IPS-20b (cell line): ENCODE measurements around the gene ABHD12.

Experiments
- H3K27ac ChIP-seq: one replicate; pipeline ENCODE4 v1.5.1; 2013; ENCODE audit warnings: low read length
- H3K27me3 ChIP-seq: 2 replicates; pipeline ENCODE4 v1.6.1; 2013; ENCODE audit warnings: mild to moderate bottlenecking, low read length, inconsistent platforms; ENCODE audit not compliant: insufficient read depth
- H3K36me3 ChIP-seq: 2 replicates; pipeline ENCODE4 v1.6.1; 2013; ENCODE audit warnings: low read depth, mild to moderate bottlenecking, inconsistent platforms, low read length, moderate library complexity; ENCODE audit not compliant: insufficient read depth
- H3K4me1 ChIP-seq: 2 replicates; pipeline ENCODE4 v1.6.1; 2013; ENCODE audit warnings: mild to moderate bottlenecking, control low read depth, inconsistent platforms, low read length, moderate library complexity; ENCODE audit not compliant: insufficient read depth
- H3K4me3 ChIP-seq: 2 replicates; pipeline ENCODE4 v1.5.1; 2013; ENCODE audit warnings: mild to moderate bottlenecking, low read length, inconsistent platforms
- H3K9ac ChIP-seq: 2 replicates; pipeline ENCODE4 v1.6.1; 2013; ENCODE audit warnings: low read depth, mild to moderate bottlenecking, inconsistent platforms, low read length, moderate library complexity
- H3K9me3 ChIP-seq: 2 replicates; pipeline ENCODE4 v1.6.1; 2013; ENCODE audit warnings: mild to moderate bottlenecking, low read depth, low read length, inconsistent platforms; ENCODE audit not compliant: insufficient read depth

Gene ABHD12

GRCh38 chr20:25325997-25326396 lies 64.6 kb downstream of the ABHD12 start:
- Histone ChIP-seq H3K9me3 (no peaks in the 10 kb centered on the region), H3K9ac (no peak overlapping the region), H3K4me1 (peaks cover 9% of the 10 kb centered on the region; the same call in 1 of the 2 replicates), H3K27me3 (no peaks in the 10 kb centered on the region), H3K36me3 (peaks cover 27% of the 10 kb centered on the region), H3K27ac (no peak overlapping the region), H3K4me3 (no peak overlapping the region)

DNA sequence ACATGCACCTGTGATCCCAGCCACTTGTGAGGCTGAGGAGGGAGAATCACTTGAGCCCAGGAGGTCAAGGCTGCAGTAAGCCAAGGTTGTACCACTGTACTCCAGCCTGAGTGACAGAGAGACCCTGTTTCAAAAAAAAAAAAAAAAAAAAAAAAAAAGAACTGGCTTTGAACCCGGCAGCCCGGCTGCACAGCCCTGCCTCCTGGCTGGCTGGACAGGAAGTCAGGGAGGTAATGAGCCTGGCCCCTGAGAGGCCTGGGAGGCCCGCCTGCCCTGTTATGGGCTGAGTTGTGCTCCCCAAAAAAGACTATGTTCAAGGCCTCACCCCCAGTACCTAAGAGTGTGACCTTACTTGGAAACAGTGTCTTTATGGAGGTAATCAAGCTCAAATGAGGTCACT lies 65.6 kb downstream of the ABHD12 start:
- H3K27ac ChIP-seq, result no peak overlapping the region
- H3K9ac ChIP-seq, result no peak overlapping the region
- H3K9me3 ChIP-seq, result no peaks in the 10 kb centered on the region
- H3K4me1 ChIP-seq, result peaks cover 9% of the 10 kb centered on the region; the same call in 1 of the 2 replicates
- no peak overlapping the region for H3K4me3 ChIP-seq
- no peaks in the 10 kb centered on the region for H3K27me3 ChIP-seq
- peaks cover 27% of the 10 kb centered on the region for H3K36me3 ChIP-seq

DNA sequence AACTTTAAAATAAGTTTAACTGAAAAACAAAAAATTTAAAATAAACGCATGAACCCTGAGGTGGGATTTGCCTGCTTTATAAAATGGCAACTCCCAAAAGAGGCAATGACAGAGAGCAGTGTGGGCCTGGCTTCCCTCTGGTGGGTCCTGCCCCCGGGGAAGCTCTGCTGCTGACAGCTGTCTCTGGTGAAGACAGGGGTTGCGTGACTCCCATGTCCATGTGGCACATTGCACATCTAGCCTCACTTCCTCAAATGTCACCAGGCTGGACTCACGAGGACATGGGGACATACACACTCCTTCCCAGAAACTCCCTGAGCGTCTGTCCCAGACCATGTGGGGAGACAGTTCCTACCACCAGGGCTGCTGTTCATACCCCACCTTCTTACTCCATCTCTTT lies 66.2 kb downstream of the ABHD12 start:
- Histone ChIP-seq H3K36me3 (peaks cover 24% of the 10 kb centered on the region), H3K4me1 (peaks cover 9% of the 10 kb centered on the region; the same call in 1 of the 2 replicates), H3K27me3 (no peaks in the 10 kb centered on the region), H3K9me3 (no peaks in the 10 kb centered on the region), H3K9ac (no peak overlapping the region), H3K27ac (no peak overlapping the region), H3K4me3 (no peak overlapping the region; the same call in 1 of the 2 replicates)

DNA sequence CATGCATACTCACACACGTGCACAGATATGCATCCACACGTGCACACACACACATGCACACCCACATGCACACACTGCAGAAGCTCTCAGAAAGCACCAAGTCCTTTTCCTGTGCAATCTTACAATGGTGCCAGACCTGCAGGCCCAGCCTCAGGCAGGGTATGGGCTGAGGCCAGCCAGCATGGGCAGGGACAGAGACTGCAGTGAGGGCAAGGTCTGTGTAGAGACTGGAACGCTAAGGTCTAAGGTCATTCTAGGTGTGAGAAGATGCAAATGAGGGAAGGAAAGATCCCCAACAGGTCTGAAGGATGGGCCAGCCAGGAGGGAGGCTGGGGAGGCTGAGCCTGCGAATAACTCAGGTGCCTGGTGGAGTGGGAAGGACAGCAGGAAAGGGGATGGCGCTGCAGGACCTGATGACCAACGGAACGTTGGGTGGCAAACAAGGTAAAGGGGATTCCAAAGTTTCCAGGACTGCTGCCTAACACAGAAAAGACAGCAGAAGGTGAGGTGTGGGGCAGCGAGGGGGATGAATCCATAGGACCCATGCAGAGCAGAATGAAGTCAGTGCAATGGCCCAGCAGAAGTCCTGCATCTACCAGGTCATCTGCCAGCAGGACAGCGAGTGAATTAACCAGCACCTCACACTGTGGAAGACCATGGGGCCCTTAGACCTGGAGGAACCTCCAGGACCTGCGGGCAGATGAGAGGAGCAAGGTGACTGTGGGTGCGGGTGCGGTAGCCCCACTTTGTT lies 67.0 kb downstream of the ABHD12 start:
- peaks cover 9% of the 10 kb centered on the region; the same call in 1 of the 2 replicates for H3K4me1 ChIP-seq
- H3K27ac ChIP-seq, result peak overlapping the region; percentile 52
- peaks cover 22% of the 10 kb centered on the region for H3K36me3 ChIP-seq
- no peak overlapping the region; the same call in 1 of the 2 replicates for H3K4me3 ChIP-seq
- no peak overlapping the region for H3K9ac ChIP-seq
- no peaks in the 10 kb centered on the region for H3K9me3 ChIP-seq
- H3K27me3 ChIP-seq, result no peaks in the 10 kb centered on the region

DNA sequence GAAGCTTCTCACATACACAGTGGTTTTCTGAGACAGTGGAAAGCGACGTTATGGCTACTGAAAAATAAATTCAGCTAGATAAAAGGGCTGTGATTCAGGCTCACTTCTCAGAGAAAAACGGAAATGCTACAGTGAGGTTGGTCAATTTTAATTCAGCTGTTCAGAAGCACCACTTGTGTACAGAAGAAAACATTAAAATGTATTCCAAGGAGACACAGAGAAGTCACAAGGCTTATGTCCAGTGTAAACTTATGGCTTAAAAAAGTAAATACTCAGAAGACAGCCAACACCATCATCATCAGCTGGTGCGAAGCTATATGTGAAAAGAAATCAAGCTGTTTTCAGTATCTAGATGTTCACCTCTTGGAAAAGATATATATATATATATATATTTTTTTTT lies 68.6 kb downstream of the ABHD12 start:
- Histone ChIP-seq H3K9ac (no peak overlapping the region), H3K27ac (no peak overlapping the region), H3K9me3 (no peaks in the 10 kb centered on the region), H3K4me3 (no peak overlapping the region), H3K36me3 (peaks cover 22% of the 10 kb centered on the region), H3K27me3 (no peaks in the 10 kb centered on the region), H3K4me1 (peaks cover 9% of the 10 kb centered on the region; the same call in 1 of the 2 replicates)

DNA sequence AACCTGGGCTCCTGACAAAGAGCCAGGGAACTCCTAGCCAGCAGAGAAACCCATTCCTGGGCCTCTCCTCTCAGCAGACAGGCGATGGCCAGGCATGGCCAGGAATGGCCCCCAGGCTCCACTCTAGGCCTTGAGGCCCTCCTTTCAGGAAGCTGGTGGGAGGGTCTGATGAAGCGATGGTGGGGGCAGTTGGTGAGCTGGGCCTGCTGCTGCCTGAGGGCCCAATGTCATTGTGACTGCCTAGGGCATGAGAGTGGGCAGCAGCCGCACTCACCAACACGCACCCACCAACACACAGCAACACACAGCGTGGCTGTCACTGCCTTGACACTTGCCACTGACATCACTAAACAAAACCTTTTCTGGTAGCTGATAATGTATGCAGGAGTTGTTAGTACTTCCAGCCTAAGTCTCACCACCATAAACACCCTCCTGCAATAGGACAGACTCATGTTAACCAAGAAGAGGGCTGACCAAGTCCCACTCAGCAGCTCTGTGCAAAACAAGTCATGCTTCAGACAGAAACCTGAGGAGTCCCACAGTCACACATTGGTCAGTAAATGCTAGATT lies 69.3 kb downstream of the ABHD12 start:
- H3K4me3 ChIP-seq, result no peak overlapping the region
- H3K4me1 ChIP-seq, result peaks cover 9% of the 10 kb centered on the region; the same call in 1 of the 2 replicates
- H3K27ac ChIP-seq, result no peak overlapping the region
- H3K36me3 ChIP-seq, result peaks cover 28% of the 10 kb centered on the region
- no peaks in the 10 kb centered on the region for H3K27me3 ChIP-seq
- no peaks in the 10 kb centered on the region for H3K9me3 ChIP-seq
- no peak overlapping the region for H3K9ac ChIP-seq

DNA sequence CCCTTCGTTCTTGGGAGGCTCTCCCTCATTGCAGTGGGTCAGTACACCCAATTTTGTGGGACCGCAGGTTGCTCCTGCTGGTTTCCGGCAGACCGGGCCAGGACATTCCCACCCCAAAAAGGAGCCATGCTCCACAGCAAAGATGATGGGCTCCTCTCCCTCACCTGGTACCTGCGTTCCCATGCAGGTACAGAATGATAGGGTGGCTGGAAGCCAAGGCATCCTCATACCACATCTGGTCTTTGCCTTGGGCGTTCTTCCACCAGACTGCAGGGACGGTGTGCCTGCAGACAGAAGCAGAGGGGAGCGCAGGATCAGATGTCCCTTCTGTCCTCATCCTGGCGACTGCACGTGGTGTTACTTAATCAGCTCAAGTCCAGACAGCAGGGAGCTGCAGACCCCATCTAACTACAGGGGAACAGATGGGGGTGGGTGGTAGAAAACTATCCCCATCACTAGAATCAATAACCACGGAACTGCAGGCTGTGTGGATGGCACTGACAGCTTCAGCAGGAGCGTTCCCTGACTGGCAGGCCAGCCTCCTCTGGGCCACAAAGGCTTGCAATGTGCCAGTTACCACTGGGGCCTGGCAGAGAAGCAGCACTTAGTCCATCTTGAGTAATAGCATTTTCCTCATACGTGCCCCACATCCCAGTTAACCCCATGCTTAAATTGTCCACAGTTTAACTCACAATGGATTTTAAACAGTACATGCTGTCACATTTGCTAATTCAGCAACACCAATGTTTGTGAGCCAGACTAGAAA lies 70.4 kb downstream of the ABHD12 start:
- Histone ChIP-seq H3K27me3 (no peaks in the 10 kb centered on the region), H3K9ac (no peak overlapping the region), H3K4me1 (peaks cover 9% of the 10 kb centered on the region; the same call in 1 of the 2 replicates), H3K4me3 (no peak overlapping the region), H3K36me3 (peaks cover 29% of the 10 kb centered on the region), H3K9me3 (no peaks in the 10 kb centered on the region), H3K27ac (no peak overlapping the region)

GRCh38 chr20:25319241-25320034 lies 71.2 kb downstream of the ABHD12 start:
- H3K27ac ChIP-seq, result no peak overlapping the region
- no peaks in the 10 kb centered on the region for H3K27me3 ChIP-seq
- H3K4me1 ChIP-seq, result peaks cover 7% of the 10 kb centered on the region; the same call in 1 of the 2 replicates
- peaks cover 29% of the 10 kb centered on the region for H3K36me3 ChIP-seq
- H3K4me3 ChIP-seq, result no peak overlapping the region
- H3K9me3 ChIP-seq, result no peaks in the 10 kb centered on the region
- H3K9ac ChIP-seq, result 0 out of 2 replicates have a peak overlapping the region, but pooled peaks have one; percentile 21

DNA sequence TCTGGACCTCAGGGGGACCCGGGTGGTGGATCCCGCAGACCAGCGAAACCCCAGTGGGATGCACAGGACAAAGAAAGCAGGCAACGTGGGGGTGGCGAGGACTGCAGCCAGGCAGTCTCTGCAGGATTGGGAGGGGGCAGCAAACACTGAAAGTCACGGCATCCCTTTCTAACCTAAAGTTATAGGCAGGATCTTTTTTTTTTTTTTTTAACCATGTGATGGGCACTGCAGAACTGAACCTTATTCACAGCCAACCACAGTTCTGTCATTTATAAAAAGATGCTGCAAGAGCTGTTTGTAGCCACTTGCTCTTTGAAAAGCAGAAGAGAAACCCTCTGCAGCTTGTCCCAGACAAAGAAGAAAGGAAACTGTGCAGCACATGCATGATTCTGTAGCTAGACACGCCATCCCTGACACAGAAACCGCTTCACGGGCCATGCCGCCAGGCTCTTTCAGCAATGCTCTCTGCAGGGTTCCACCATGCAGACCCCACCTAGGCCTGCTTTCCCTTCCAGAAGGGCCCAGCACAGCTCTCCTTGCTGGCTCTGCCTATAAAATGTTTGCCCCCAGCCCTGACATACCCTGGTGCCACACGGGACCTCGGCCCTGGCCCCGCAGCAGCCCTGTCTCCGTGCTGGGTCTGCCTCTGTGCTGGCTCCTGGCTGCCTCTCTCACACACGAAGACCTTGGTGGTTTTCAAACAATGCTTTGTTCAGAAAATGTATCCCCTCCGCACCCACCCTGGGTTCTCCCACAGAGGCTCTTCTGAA lies 72.0 kb downstream of the ABHD12 start:
- Histone ChIP-seq H3K27ac (no peak overlapping the region), H3K4me1 (peaks cover under 1% of the 10 kb centered on the region; the same call in 1 of the 2 replicates), H3K9ac (peak overlapping the region; percentile 21; the same call in 1 of the 2 replicates), H3K27me3 (no peaks in the 10 kb centered on the region), H3K36me3 (peaks cover 29% of the 10 kb centered on the region), H3K9me3 (no peaks in the 10 kb centered on the region), H3K4me3 (no peak overlapping the region)

DNA sequence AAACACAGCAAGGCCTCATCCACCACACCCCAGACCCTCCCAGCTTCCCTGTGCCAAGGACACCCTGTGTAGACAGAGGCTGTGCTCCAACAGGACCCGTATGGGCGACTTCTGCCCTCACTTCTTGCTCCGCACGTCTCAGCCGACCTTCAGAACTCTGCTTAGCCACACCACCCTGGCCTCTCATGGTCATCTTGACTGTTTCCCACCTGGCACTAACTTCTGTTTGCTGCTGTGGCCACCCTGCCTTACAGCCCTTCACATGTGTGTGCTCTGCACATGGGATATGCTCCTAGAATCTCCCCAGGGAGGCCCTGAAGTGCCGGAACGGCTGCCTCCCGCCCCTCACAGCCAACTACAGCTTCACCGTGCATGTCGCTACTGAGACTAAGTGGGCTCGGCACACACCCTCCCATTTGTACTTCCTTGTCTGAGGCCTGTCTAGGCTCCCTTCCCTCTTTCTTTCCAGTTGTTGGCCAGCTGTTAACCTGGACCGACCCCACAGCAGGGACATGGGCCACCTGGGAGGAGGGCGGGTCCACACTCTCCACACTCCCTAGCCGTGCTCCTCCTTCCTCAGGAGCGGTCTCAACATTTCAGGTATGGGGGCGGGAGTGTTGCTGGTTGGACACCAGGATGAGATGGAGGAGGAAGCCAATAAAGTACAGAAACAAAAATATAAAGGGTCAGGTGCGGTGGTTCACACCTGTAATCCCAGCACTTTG lies 73.1 kb downstream of the ABHD12 start:
- Histone ChIP-seq H3K9ac (no peak overlapping the region), H3K4me1 (no peaks in the 10 kb centered on the region), H3K36me3 (peaks cover 18% of the 10 kb centered on the region), H3K4me3 (no peak overlapping the region), H3K9me3 (no peaks in the 10 kb centered on the region), H3K27ac (no peak overlapping the region), H3K27me3 (no peaks in the 10 kb centered on the region)
